ENCODE results near the gene ZNF18. TPM values are rescaled to one million over a fixed set of nuclear protein-coding genes. Genes with fewer than 3 reads are reported as not detected.

ZNF18 gene
- polyA plus RNA-seq, 3 donors, result 4.0 to 8.9 (median 5.4) TPM

DNA sequence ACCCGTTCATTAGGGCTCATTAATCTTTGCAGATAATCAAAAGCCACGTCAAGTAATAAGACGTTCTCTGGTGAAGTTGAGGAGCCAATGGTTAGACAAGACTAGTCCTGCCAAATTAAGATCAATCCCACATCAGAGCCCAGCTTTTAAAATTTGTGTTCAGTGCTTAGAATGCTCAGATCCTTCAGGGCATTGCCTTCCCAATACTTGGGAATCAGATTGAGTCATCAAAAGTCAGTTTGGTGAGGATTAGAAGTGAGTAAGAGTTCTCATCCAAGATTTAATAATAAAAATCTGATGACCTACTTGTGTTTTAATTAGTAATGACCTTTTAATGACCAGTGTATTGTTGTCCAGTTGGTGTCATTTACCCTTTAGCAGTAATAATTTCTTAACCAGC lies 43.2 kb upstream of the ZNF18 start:
- no peak overlapping the region for H3K4me3 Mint-ChIP-seq
- no peaks in the 10 kb centered on the region for H3K27me3 Mint-ChIP-seq (ENCODE audit: low read depth in 3 of 3)
- H3K4me2 ChIP-seq (replicated peaks; ENCODE audit: extremely low read depth, low read length, poor library complexity, severe bottlenecking), result no peak overlapping the region
- no peak overlapping the region for H3K4me3 ChIP-seq (replicated peaks in 1 of 3; ENCODE audit: low read depth in 2 of 3, low read length in 3 of 3)
- peaks cover 0 to 2% (median 0%) of the 10 kb centered on the region in 7 donors for H3K9me3 Mint-ChIP-seq
- no peak overlapping the region for H3K9ac ChIP-seq (ENCODE audit: insufficient read depth, low read length, poor library complexity, severe bottlenecking)
- no peaks in the 10 kb centered on the region for H3K9me3 ChIP-seq (replicated peaks in 1 of 2; ENCODE audit: control insufficient read depth in 1 of 2, insufficient read depth in 1 of 2, low read length in 2 of 2)
- peaks cover 6 to 14% of the 10 kb centered on the region in 2 donors for H3K36me3 Mint-ChIP-seq
- WGBS (ENCODE audit: insufficient coverage), result no CpG with 5 or more reads among the region's 3 CpGs
- H3K27me3 ChIP-seq (ENCODE audit: control insufficient read depth in 2 of 2, insufficient read depth in 2 of 2, low read length in 2 of 2), result no peaks in the 10 kb centered on the region
- DNase-seq, result no peak
- H4K20me1 ChIP-seq (ENCODE audit: insufficient read depth, low read length), result peaks cover 83% of the 10 kb centered on the region
- intact Hi-C loops (cut with micrococcal nuclease), result no loop called here
- no peak overlapping the region for H3K27ac Mint-ChIP-seq
- H3K4me1 ChIP-seq (ENCODE audit: control insufficient read depth in 1 of 2, insufficient read depth in 2 of 2, low read length in 2 of 2), result no peaks in the 10 kb centered on the region
- TF ChIP-seq, protein P1, sequence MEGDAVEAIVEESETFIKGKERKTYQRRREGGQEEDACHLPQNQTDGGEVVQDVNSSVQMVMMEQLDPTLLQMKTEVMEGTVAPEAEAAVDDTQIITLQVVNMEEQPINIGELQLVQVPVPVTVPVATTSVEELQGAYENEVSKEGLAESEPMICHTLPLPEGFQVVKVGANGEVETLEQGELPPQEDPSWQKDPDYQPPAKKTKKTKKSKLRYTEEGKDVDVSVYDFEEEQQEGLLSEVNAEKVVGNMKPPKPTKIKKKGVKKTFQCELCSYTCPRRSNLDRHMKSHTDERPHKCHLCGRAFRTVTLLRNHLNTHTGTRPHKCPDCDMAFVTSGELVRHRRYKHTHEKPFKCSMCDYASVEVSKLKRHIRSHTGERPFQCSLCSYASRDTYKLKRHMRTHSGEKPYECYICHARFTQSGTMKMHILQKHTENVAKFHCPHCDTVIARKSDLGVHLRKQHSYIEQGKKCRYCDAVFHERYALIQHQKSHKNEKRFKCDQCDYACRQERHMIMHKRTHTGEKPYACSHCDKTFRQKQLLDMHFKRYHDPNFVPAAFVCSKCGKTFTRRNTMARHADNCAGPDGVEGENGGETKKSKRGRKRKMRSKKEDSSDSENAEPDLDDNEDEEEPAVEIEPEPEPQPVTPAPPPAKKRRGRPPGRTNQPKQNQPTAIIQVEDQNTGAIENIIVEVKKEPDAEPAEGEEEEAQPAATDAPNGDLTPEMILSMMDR (IDR thresholded peaks at IDR 0.05), result no peak
- H3K36me3 ChIP-seq (replicated peaks in 1 of 2; ENCODE audit: control insufficient read depth in 1 of 2, insufficient read depth in 2 of 2, low read length in 2 of 2), result no peaks in the 10 kb centered on the region
- H3K4me1 Mint-ChIP-seq, result no peaks in the 10 kb centered on the region
- H3K79me2 ChIP-seq (ENCODE audit: insufficient read depth, low read length), result peaks cover 64% of the 10 kb centered on the region
- H3K27ac ChIP-seq (ENCODE audit: low read depth in 1 of 2, low read length in 2 of 2), result no peak overlapping the region
- H2AFZ ChIP-seq (ENCODE audit: insufficient read depth, low read depth, low read length, poor library complexity, severe bottlenecking), result no peak overlapping the region

DNA sequence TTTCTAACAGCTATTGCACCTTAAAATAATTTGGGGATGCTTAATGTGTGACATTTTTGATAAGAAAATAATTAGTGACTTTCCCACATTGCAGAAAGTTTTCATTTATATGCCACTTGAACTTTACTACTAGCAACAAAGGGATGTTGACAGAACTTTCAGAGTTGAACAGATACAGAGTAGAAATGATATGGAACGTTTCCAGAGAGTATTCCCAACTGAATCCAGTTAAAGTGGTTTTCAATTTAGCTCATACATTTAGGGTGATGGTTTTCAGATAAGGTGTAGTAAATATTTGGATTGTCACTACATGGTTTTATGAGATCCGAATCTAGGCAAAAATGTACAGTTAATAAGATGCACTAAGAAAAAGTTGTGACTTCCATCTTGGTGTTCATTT lies 40.7 kb upstream of the ZNF18 start:
- Mint-ChIP-seq H3K36me3 (peaks cover 12 to 23% of the 10 kb centered on the region in 2 donors), H3K4me3 (no peak overlapping the region), H3K27me3 (ENCODE audit: low read depth in 3 of 3) (no peaks in the 10 kb centered on the region), H3K4me1 (no peaks in the 10 kb centered on the region), H3K9me3 (peaks cover 0 to 2% (median 0%) of the 10 kb centered on the region in 7 donors), H3K27ac (no peak overlapping the region)
- H2AFZ ChIP-seq (ENCODE audit: insufficient read depth, low read depth, low read length, poor library complexity, severe bottlenecking), result no peak overlapping the region
- H3K9ac ChIP-seq (ENCODE audit: insufficient read depth, low read length, poor library complexity, severe bottlenecking), result no peak overlapping the region
- H3K27me3 ChIP-seq (ENCODE audit: control insufficient read depth in 2 of 2, insufficient read depth in 2 of 2, low read length in 2 of 2), result no peaks in the 10 kb centered on the region
- H3K9me3 ChIP-seq (replicated peaks in 1 of 2; ENCODE audit: control insufficient read depth in 1 of 2, insufficient read depth in 1 of 2, low read length in 2 of 2), result no peaks in the 10 kb centered on the region
- no peak overlapping the region for H3K4me3 ChIP-seq (replicated peaks in 1 of 3; ENCODE audit: low read depth in 2 of 3, low read length in 3 of 3)
- DNase-seq, result no peak
- peaks cover 82% of the 10 kb centered on the region for H4K20me1 ChIP-seq (ENCODE audit: insufficient read depth, low read length)
- WGBS (ENCODE audit: insufficient coverage), result no CpG with 5 or more reads among the region's 2 CpGs
- H3K4me1 ChIP-seq (ENCODE audit: control insufficient read depth in 1 of 2, insufficient read depth in 2 of 2, low read length in 2 of 2), result no peaks in the 10 kb centered on the region
- no peak overlapping the region for H3K4me2 ChIP-seq (replicated peaks; ENCODE audit: extremely low read depth, low read length, poor library complexity, severe bottlenecking)
- peaks cover 3 to 10% of the 10 kb centered on the region in 2 donors for H3K36me3 ChIP-seq (replicated peaks in 1 of 2; ENCODE audit: control insufficient read depth in 1 of 2, insufficient read depth in 2 of 2, low read length in 2 of 2)
- intact Hi-C loops (cut with micrococcal nuclease), result no loop called here
- H3K27ac ChIP-seq (ENCODE audit: low read depth in 1 of 2, low read length in 2 of 2), result no peak overlapping the region
- H3K79me2 ChIP-seq (ENCODE audit: insufficient read depth, low read length), result peaks cover 60% of the 10 kb centered on the region
- TF ChIP-seq, protein P1 (IDR thresholded peaks at IDR 0.05), result no peak

All from CD14-positive monocyte (primary cell).